ENCODE measurements around the gene SCP2D1.

GRCh38 chr20:18794428-18794787 lies 19.2 kb upstream of the SCP2D1 start:
- TF ChIP-seq CTCF (IDR thresholded peaks at IDR 0.05) (no peak), POLR2AphosphoS5 (IDR thresholded peaks at IDR 0.05; ENCODE audit: insufficient read depth in 1 of 2, low read depth in 1 of 2) (no peak)
